Measurements from ENCODE around the gene OSTF1. TPM values are rescaled to one million over a fixed set of nuclear protein-coding genes. Genes with fewer than 3 reads are reported as not detected.

OSTF1 gene
- polyA plus RNA-seq, 3 donors: 22.9 to 25.9 (median 24.7) TPM

GRCh38 chr9:75183306-75183705, 95.0 kb downstream of the OSTF1 start:
- DNase-seq (ENCODE audit: extremely low read depth in 1 of 11, low read depth in 9 of 11, low spot score in 4 of 11): no peak

DNA sequence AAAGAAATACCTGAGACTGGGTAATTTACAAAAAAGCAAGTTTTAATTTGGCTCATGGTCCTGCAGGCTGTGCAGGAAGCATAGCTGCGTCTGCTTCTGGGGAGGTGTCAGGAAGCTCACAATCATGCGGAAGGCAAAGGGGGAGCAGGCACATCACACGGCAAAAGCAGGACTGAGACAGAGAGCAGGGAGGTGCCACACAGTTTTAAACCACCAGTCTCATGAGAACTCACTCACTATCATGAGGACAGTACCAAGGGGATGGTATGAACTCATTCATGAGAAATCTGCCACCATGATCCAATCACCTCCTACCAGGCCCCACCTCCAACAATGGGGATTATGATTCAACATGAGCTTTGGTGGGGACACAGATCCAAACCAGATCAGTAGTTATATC, 96.2 kb downstream of the OSTF1 start:
- no peak for DNase-seq (ENCODE audit: extremely low read depth in 1 of 11, low read depth in 9 of 11, low spot score in 4 of 11)

DNA sequence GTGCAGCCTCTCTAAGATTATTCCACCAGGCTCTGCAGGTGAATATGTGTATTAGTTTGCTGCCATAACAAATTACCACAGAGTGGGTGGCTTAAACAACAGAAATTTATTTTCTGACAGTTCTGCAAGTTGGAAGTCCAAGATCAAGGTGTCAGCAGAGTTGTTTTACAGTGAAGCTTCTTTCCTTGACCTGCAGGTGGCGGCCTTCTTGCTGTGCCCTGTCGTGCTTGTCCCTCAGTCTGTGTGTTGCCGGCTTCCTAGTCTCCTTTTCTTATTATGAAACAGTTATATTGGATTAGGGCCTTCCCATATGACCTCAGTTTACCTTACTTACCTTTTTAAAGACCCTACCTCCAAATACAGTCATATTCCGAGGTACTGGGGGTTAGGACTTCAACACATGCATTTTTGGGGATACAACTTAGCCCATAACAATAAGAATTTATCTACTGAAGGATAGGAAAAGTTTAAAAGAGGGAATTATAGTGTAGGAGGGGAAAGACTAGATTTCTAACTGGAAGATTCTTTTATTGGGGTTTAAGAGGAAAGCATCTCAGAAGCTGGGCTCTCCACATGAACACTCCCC, 97.4 kb downstream of the OSTF1 start:
- DNase-seq (ENCODE audit: extremely low read depth in 1 of 11, low read depth in 9 of 11, low spot score in 4 of 11): no peak

- DNase-seq (ENCODE audit: extremely low read depth in 1 of 11, low read depth in 9 of 11, low spot score in 4 of 11): peak in 2 of 11 donors; percentile 20 to 21
These were observed 98.6 kb downstream of the OSTF1 start for GRCh38 chr9:75186767-75187380.

DNA sequence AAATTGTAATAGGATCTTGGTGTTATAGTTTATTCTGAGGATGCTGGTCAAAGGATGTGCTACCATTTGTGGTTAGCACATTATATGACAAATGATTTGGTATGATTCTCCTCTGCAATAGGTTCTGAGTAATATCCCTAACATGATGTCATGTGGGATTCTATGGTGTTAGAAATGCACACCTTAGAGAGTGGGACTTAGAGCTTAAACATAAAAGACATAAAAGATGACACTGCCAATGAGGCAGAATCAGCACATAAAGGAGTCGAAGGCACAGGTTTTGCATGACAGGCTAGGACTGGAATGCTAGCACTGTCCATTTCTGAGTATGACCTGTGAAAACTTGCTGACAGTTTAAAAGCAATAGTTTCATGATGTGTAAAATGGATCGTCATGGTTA, 100.4 kb downstream of the OSTF1 start:
- no peak for DNase-seq (ENCODE audit: extremely low read depth in 1 of 11, low read depth in 9 of 11, low spot score in 4 of 11)

- no peak for DNase-seq (ENCODE audit: extremely low read depth in 1 of 11, low read depth in 9 of 11, low spot score in 4 of 11)
These were observed 102.4 kb downstream of the OSTF1 start for GRCh38 chr9:75190762-75191161.

Other genes starting within 250 kb of the OSTF1 start
- gene TRPM6, start 200.6 kb upstream of the OSTF1 start, polyA plus RNA-seq (ENCODE audit: insufficient read length in 3 of 3): 1 to 10 TPM in 1 of 3 donors, under 1 TPM in 2; 0.59 to 1.4 (median 0.70) TPM
- gene C9orf40, start 135.6 kb upstream of the OSTF1 start, polyA plus RNA-seq (ENCODE audit: insufficient read length in 3 of 3): 1 to 10 TPM; 5.5 to 7.1 (median 6.9) TPM
- 10 to 100 TPM; 16.6 to 21.8 (median 20.5) TPM for gene CARNMT1, start 60.2 kb upstream of the OSTF1 start, polyA plus RNA-seq (ENCODE audit: insufficient read length in 3 of 3)
- 10 to 100 TPM; 18.7 to 28.4 (median 22.2) TPM for gene NMRK1, start 359 bp upstream of the OSTF1 start, polyA plus RNA-seq (ENCODE audit: insufficient read length in 3 of 3)